HEK293T (cell line): Measurements from ENCODE around the gene SCN3A.

ENCODE experiments used
- CTCF ChIA-PET: fragments of 350-600 bp; formaldehyde crosslinking; extraction: SDS; loops from one replicate; lab custom pipeline; 2021; ENCODE audit warnings: antibody characterized with exemption, inconsistent platforms; lab: Yijun Ruan, JAX
- POLR2A ChIA-PET: fragments of 350-600 bp; formaldehyde crosslinking; extraction: SDS; loops from one replicate; lab custom pipeline; 2020; ENCODE audit warnings: antibody characterized with exemption, inconsistent platforms; lab: Yijun Ruan, JAX
- DNase-seq: peaks from one replicate; pipeline ENCODE4 v3.0.0; 2012; ENCODE audit warnings: mixed read lengths; ENCODE audit errors: extremely low spot score
- ARNT ChIP-seq: fragments of 450-650 bp; IDR thresholded peaks from 2 replicates; pipeline ENCODE4 v1.6.1; 2017; ENCODE audit warnings: mild to moderate bottlenecking
- BHLHE40 ChIP-seq: fragments of 450-650 bp; IDR thresholded peaks from 2 replicates; pipeline ENCODE4 v1.6.1; 2016; ENCODE audit warnings: mild to moderate bottlenecking, moderate library complexity, borderline replicate concordance
- CTBP1 ChIP-seq: fragments of 450-650 bp; IDR thresholded peaks from 2 replicates; pipeline ENCODE4 v1.6.1; 2016; ENCODE audit warnings: borderline replicate concordance
- ELF4 ChIP-seq: fragments of 450-650 bp; IDR thresholded peaks from 2 replicates; pipeline ENCODE4 v1.6.1; 2017; ENCODE audit warnings: antibody characterized with exemption
- FOXA1 ChIP-seq: fragments of 450-650 bp; IDR thresholded peaks from 2 replicates; pipeline ENCODE4 v1.6.1; 2016; ENCODE audit warnings: mild to moderate bottlenecking
- FOXK2 ChIP-seq: fragments of 450-650 bp; IDR thresholded peaks from 2 replicates; pipeline ENCODE4 v1.6.1; 2016; ENCODE audit warnings: mild to moderate bottlenecking
- FOXM1 ChIP-seq: fragments of 450-650 bp; IDR thresholded peaks from 2 replicates; pipeline ENCODE4 v1.6.1; 2017; ENCODE audit warnings: mild to moderate bottlenecking, borderline replicate concordance
- HDGF ChIP-seq: fragments of 450-650 bp; IDR thresholded peaks from 2 replicates; pipeline ENCODE4 v1.6.1; 2017; ENCODE audit warnings: antibody characterized with exemption, borderline replicate concordance
- L3MBTL2 ChIP-seq: fragments of 450-650 bp; conservative IDR thresholded peaks from 2 replicates; pipeline ENCODE4 v1.6.1; 2016; ENCODE audit warnings: mild to moderate bottlenecking
- LEF1 ChIP-seq: fragments of 450-650 bp; IDR thresholded peaks from 2 replicates; pipeline ENCODE4 v1.6.1; 2017; ENCODE audit warnings: mild to moderate bottlenecking, borderline replicate concordance
- NFRKB ChIP-seq: fragments of 450-650 bp; IDR thresholded peaks from 2 replicates; pipeline ENCODE4 v1.6.1; 2016; ENCODE audit warnings: mild to moderate bottlenecking, moderate library complexity
- PKNOX1 ChIP-seq: fragments of 450-650 bp; IDR thresholded peaks from 2 replicates; pipeline ENCODE4 v1.6.1; 2016
- SP1 ChIP-seq: fragments of 450-650 bp; IDR thresholded peaks from 2 replicates; pipeline ENCODE4 v1.6.1; 2017
- SUZ12 ChIP-seq: fragments of 450-650 bp; IDR thresholded peaks from 2 replicates; pipeline ENCODE4 v1.6.1; 2016; ENCODE audit warnings: mild to moderate bottlenecking
- TARDBP ChIP-seq: fragments of 450-650 bp; IDR thresholded peaks from 2 replicates; pipeline ENCODE4 v1.6.1; 2016
- ZNF384 ChIP-seq: fragments of 450-650 bp; IDR thresholded peaks from 2 replicates; pipeline ENCODE4 v1.6.1; 2016

The SCN3A gene

GRCh38 chr2:165055082-165055851, 148.6 kb downstream of the SCN3A start:
- POLR2A ChIA-PET: no interaction called here
- TF ChIP-seq ARNT (no peak), FOXK2 (no peak), FOXM1 (no peak), NFRKB (no peak), SUZ12 (no peak), HDGF (no peak), ELF4 (no peak), L3MBTL2 (no peak), PKNOX1 (no peak), SP1 (no peak), ZNF384 (no peak)
- DNase-seq: no peak
- CTCF ChIA-PET: no interaction called here

- ChIA-PET CTCF (no interaction called here), POLR2A (no interaction called here)
- no peak for DNase-seq
- TF ChIP-seq ELF4: no peak
- no peak for TF ChIP-seq LEF1
- no peak for TF ChIP-seq ARNT
- no peak for TF ChIP-seq BHLHE40
- no peak for TF ChIP-seq FOXK2
- no peak for TF ChIP-seq TARDBP
- no peak for TF ChIP-seq NFRKB
- no peak for TF ChIP-seq SP1
- TF ChIP-seq L3MBTL2: no peak
- no peak for TF ChIP-seq ZNF384
- no peak for TF ChIP-seq PKNOX1
- no peak for TF ChIP-seq FOXM1
- TF ChIP-seq CTBP1: no peak
- no peak for TF ChIP-seq HDGF
- no peak for TF ChIP-seq SUZ12
- TF ChIP-seq FOXA1: no peak
Observed at GRCh38 chr2:165054652-165055051, 149.2 kb downstream of the SCN3A start.

- DNase-seq: no peak
- ChIA-PET POLR2A (no interaction called here), CTCF (no interaction called here)
- no peak for TF ChIP-seq SP1
- no peak for TF ChIP-seq PKNOX1
- no peak for TF ChIP-seq FOXK2
- TF ChIP-seq NFRKB: no peak
- no peak for TF ChIP-seq LEF1
- no peak for TF ChIP-seq FOXM1
- TF ChIP-seq TARDBP: no peak
- no peak for TF ChIP-seq ZNF384
- TF ChIP-seq ARNT: no peak
- no peak for TF ChIP-seq FOXA1
- TF ChIP-seq L3MBTL2: no peak
- no peak for TF ChIP-seq HDGF
- no peak for TF ChIP-seq SUZ12
- TF ChIP-seq BHLHE40: no peak
- no peak for TF ChIP-seq CTBP1
- no peak for TF ChIP-seq ELF4
Observed at GRCh38 chr2:165044505-165045303, 159.1 kb downstream of the SCN3A start.
